Stomach (tissue), 4 donors: Measurements from ENCODE around the gene GLG1.

Experiments
- CTCF ChIP-seq, 7 experiments: fragments of 450-650 bp in 4 of 7; fragments of 200-600 bp in 3 of 7; sonication (generic) in 3 of 7; IDR thresholded peaks; one replicate each; pipeline ENCODE4 v1.5.1; 2016 to 2019; ENCODE audit warnings: antibody characterized with exemption in 7 of 7, control low read depth in 2 of 7, mild to moderate bottlenecking in 1 of 7
- EP300 ChIP-seq: sonication (generic); formaldehyde crosslinking; IDR thresholded peaks from one replicate; pipeline ENCODE4 v1.6.1; 2017; ENCODE audit warnings: antibody characterized with exemption
- POLR2A ChIP-seq, 4 donors: fragments of 450-650 bp; IDR thresholded peaks; one replicate each; pipeline ENCODE4 v1.6.1; 2016; ENCODE audit warnings: antibody characterized with exemption in 4 of 4, control low read depth in 2 of 4, mild to moderate bottlenecking in 1 of 4, moderate library complexity in 1 of 4

GRCh38 chr16:74562117-74562516 is 44.8 kb downstream of the GLG1 start:
- TF ChIP-seq CTCF (IDR thresholded peaks at IDR 0.05) (no peak), EP300 (no peak), POLR2A (IDR thresholded peaks at IDR 0.05) (no peak)
